NCI-H1694 (cell line): Measurements from ENCODE around the gene XAGE3.

Experiments used
- DNase-seq: peaks from one replicate; lab custom pipeline; 2025; lab: John Stamatoyannopoulos, UW

XAGE3 gene

GRCh38 chrX:52839137-52839536 is 28.7 kb downstream of the XAGE3 start:
- DNase-seq: no peak

GRCh38 chrX:52830551-52830950 is 37.3 kb downstream of the XAGE3 start:
- DNase-seq: no peak

GRCh38 chrX:52824608-52825007 is 43.3 kb downstream of the XAGE3 start:
- no peak for DNase-seq

GRCh38 chrX:52821079-52821760 is 46.7 kb downstream of the XAGE3 start:
- no peak for DNase-seq

- DNase-seq: no peak
These were observed 48.1 kb downstream of the XAGE3 start for GRCh38 chrX:52819788-52820187.
